Prostate gland (tissue), 2 donors: ENCODE data around the gene RAB40C.

Experiments
- CTCF ChIP-seq, 4 experiments: fragments of 200-600 bp in 2 of 4; fragments of 450-650 bp in 2 of 4; sonication (generic) in 2 of 4; IDR thresholded peaks; 1 replicate in 3 of 4; 2 replicates in 1 of 4; pipeline ENCODE4 v1.5.1; 2016 to 2019; ENCODE audit warnings: antibody characterized with exemption in 4 of 4, mild to moderate bottlenecking in 2 of 4, moderate library complexity in 2 of 4
- POLR2AphosphoS5 ChIP-seq: sonication (generic); formaldehyde crosslinking; IDR thresholded peaks from one replicate; pipeline ENCODE4 v1.6.1; 2017; ENCODE audit warnings: antibody characterized with exemption

GRCh38 chr16:616733-617586 lies 27.1 kb downstream of the RAB40C start:
- TF ChIP-seq CTCF (IDR thresholded peaks at IDR 0.05): no peak
- TF ChIP-seq POLR2AphosphoS5: peak; percentile 44
